MCF 10A (cell line): ENCODE measurements around the gene OAT. TPM values are rescaled to one million over a fixed set of nuclear protein-coding genes. Genes with fewer than 3 reads are reported as not detected.

Experiments
- BruUV-seq: library from RNA; stranded (reverse); fragments of 400-500 nt; replicated peaks from 2 replicates; lab custom pipeline; 2021; lab: Mats Ljungman, UMichigan
- CTCF ChIA-PET: fragments of 300-600 bp; sonication (Branson Sonifier 250); formaldehyde crosslinking; extraction: SDS; loops from one replicate; lab custom pipeline; 2021; ENCODE audit warnings: antibody characterized with exemption, inconsistent platforms; lab: Yijun Ruan, JAX
- POLR2A ChIA-PET: fragments of 300-600, 350-650 bp; sonication (Branson Sonifier 250); formaldehyde crosslinking; extraction: SDS; loops from one replicate; lab custom pipeline; 2020; ENCODE audit warnings: antibody characterized with exemption, inconsistent platforms; lab: Yijun Ruan, JAX
- DNase-seq: peaks from one replicate; pipeline ENCODE4 v3.0.0-alpha.2; 2018; ENCODE audit not compliant: unreplicated experiment
- H3K27ac Mint-ChIP-seq: one replicate; pipeline ENCODE4 v1.8.0; 2022; ENCODE audit warnings: mild to moderate bottlenecking, low read depth, mixed read lengths; ENCODE audit not compliant: unreplicated experiment
- H3K27me3 Mint-ChIP-seq: one replicate; pipeline ENCODE4 v1.8.0; 2022; ENCODE audit warnings: mixed read lengths; ENCODE audit not compliant: insufficient read depth, unreplicated experiment
- H3K36me3 Mint-ChIP-seq: one replicate; pipeline ENCODE4 v1.8.0; 2022; ENCODE audit warnings: mild to moderate bottlenecking, moderate library complexity, mixed read lengths; ENCODE audit not compliant: insufficient read depth, unreplicated experiment
- H3K4me1 Mint-ChIP-seq: one replicate; pipeline ENCODE4 v1.8.0; 2022; ENCODE audit warnings: mixed read lengths; ENCODE audit not compliant: insufficient read depth, unreplicated experiment
- H3K4me3 Mint-ChIP-seq: one replicate; pipeline ENCODE4 v1.8.0; 2022; ENCODE audit warnings: mild to moderate bottlenecking, moderate library complexity, mixed read lengths; ENCODE audit not compliant: unreplicated experiment
- H3K9me3 Mint-ChIP-seq: one replicate; pipeline ENCODE4 v1.8.0; 2022; ENCODE audit warnings: mixed read lengths; ENCODE audit not compliant: unreplicated experiment
- CTCF ChIP-seq: fragments of 200-600 bp; IDR thresholded peaks from one replicate; pipeline ENCODE4 v1.8.0; 2022; ENCODE audit warnings: antibody characterized with exemption, mild to moderate bottlenecking; ENCODE audit not compliant: unreplicated experiment
- intact Hi-C: fragments of 100-400 bp; cut with micrococcal nuclease; formaldehyde crosslinking; loops from 2 replicates; pipeline ENCODE4 v1.14.1; 2022
- total RNA-seq: library from RNA; stranded (reverse); gene quantifications from 2 replicates; pipeline ENCODE4 v1.2.3, GENCODE V29; 2022

OAT gene
- total RNA-seq, 1 experiment from 2014 or later: 68.1 TPM

DNA sequence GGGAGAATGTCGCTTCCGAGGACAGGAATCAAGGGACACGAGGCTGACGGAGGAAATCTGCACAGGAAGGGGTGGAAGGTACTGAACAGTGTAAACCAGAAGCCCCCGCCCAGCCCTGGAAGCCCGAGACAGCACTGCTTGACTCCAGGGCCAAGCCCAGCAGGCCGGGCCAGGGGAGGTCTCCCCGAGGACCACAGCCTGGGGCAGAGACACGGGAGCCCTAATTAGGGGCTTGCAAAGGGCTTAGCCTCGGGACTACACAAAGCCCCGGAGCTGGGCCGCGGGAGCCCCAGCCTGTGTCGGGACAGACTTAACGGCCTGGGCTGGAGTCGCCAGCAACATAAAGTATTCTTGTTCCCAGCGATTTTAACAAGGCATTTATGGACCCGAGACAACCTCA, 50.8 kb downstream of the OAT start:
- Mint-ChIP-seq H3K27ac (no peak overlapping the region), H3K36me3 (no peaks in the 10 kb centered on the region), H3K4me3 (no peak overlapping the region), H3K27me3 (no peaks in the 10 kb centered on the region), H3K9me3 (no peaks in the 10 kb centered on the region), H3K4me1 (no peaks in the 10 kb centered on the region)
- no peak for DNase-seq
- ChIA-PET POLR2A (interaction anchor here (2.9 kb wide), 1 partner anchor 11 kb away, joined by 10 read pairs; no protein-coding TSS in a partner anchor), CTCF (interaction anchor here (0.8 to 2.0 kb wide), 3 partner anchors 10 to 397 kb away, joined by 3 to 13 read pairs (median 3); no protein-coding TSS in a partner anchor)
- intact Hi-C loops: no loop called here
- TF ChIP-seq CTCF: no peak
- BruUV-seq: no TSS peak

DNA sequence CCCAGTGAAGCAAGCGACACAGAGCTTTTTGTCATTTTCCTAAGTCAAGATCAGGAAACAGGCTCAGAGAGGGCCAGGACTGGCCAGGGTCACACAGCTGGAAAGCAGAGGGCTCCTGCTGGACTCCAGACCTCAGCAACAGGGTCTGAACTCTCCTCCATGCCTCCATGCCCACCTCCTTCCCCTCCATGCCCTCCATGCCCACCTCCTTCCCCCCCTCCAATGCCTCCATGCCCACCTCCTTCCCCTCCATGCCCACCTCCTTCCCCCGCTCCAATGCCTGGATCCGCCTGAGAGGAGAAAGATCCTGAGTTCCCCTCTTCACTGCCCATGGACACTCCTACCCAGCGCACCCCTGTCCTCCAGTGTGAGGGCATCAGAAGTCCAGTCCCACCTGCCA, 51.3 kb downstream of the OAT start:
- H3K36me3 Mint-ChIP-seq: no peaks in the 10 kb centered on the region
- no peaks in the 10 kb centered on the region for H3K9me3 Mint-ChIP-seq
- DNase-seq: no peak
- ChIA-PET POLR2A (interaction anchor here (2.9 kb wide), 1 partner anchor 10 kb away, joined by 10 read pairs; no protein-coding TSS in a partner anchor), CTCF (interaction anchor here (0.9 to 2.0 kb wide), 2 partner anchors 9 to 22 kb away, joined by 3 to 13 read pairs; no protein-coding TSS in a partner anchor)
- no peak overlapping the region for H3K27ac Mint-ChIP-seq
- H3K4me3 Mint-ChIP-seq: no peak overlapping the region
- TF ChIP-seq CTCF: no peak
- BruUV-seq: no TSS peak
- no peaks in the 10 kb centered on the region for H3K4me1 Mint-ChIP-seq
- intact Hi-C loops: no loop called here
- no peaks in the 10 kb centered on the region for H3K27me3 Mint-ChIP-seq

DNA sequence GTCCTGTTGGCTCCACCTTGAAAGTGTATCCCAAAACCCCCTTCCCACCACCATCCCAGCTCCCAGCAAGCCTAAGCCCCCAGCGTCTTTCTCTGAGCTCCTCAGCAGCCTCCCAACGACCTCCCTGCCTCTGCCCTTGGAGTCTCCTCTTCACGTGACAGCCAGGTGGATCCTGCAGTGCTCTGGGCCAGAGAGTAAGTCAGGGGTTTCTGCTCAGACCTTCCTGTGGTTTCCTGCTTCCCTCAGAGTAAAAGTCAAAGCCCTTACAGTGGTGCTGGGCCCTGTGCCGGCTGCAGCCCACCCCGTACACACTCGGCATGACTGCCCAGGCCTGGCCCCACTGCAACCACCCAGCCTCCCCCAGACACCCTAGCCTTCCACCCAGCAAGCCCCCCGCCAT, 51.9 kb downstream of the OAT start:
- CTCF ChIA-PET: interaction anchor here (0.5 to 2.0 kb wide), 3 partner anchors 9 to 13 kb away, joined by 3 to 13 read pairs (median 3); no protein-coding TSS in a partner anchor
- Mint-ChIP-seq H3K36me3 (no peaks in the 10 kb centered on the region), H3K27ac (no peak overlapping the region), H3K9me3 (no peaks in the 10 kb centered on the region), H3K4me3 (no peak overlapping the region), H3K4me1 (no peaks in the 10 kb centered on the region), H3K27me3 (no peaks in the 10 kb centered on the region)
- no peak for DNase-seq
- TF ChIP-seq CTCF: no peak
- intact Hi-C loops: no loop called here
- no TSS peak for BruUV-seq
- POLR2A ChIA-PET: interaction anchor here (1.5 to 2.9 kb wide), 2 partner anchors 10 to 12 kb away, joined by 5 to 10 read pairs; no protein-coding TSS in a partner anchor

- H3K9me3 Mint-ChIP-seq: no peaks in the 10 kb centered on the region
- no peaks in the 10 kb centered on the region for H3K27me3 Mint-ChIP-seq
- POLR2A ChIA-PET: interaction anchor here (1.5 to 2.9 kb wide), 2 partner anchors 9 to 13 kb away, joined by 5 to 10 read pairs; no protein-coding TSS in a partner anchor
- CTCF ChIA-PET: interaction anchor here (0.5 to 2.0 kb wide), 5 partner anchors 8 to 371 kb away, joined by 3 to 13 read pairs (median 3); no protein-coding TSS in a partner anchor
- no peak for TF ChIP-seq CTCF
- H3K4me1 Mint-ChIP-seq: no peaks in the 10 kb centered on the region
- intact Hi-C loops: no loop called here
- DNase-seq: no peak
- H3K4me3 Mint-ChIP-seq: no peak overlapping the region
- H3K36me3 Mint-ChIP-seq: no peaks in the 10 kb centered on the region
- H3K27ac Mint-ChIP-seq: no peak overlapping the region
- no TSS peak for BruUV-seq
Measured at GRCh38 chr10:124366343-124366742, 52.4 kb downstream of the OAT start.
